Suprapubic skin (tissue), 4 donors: ENCODE results near the gene ADGRD1.

Source experiments
- EP300 ChIP-seq: sonication (generic); formaldehyde crosslinking; IDR thresholded peaks from one replicate; pipeline ENCODE4 v1.6.1; 2017; ENCODE audit warnings: antibody characterized with exemption
- POLR2A ChIP-seq, 2 donors: fragments of 450-650 bp; IDR thresholded peaks; one replicate each; pipeline ENCODE4 v1.6.1; 2017; ENCODE audit warnings: antibody characterized with exemption in 2 of 2, mild to moderate bottlenecking in 2 of 2, moderate library complexity in 2 of 2
- POLR2AphosphoS5 ChIP-seq, 3 donors: sonication (generic); formaldehyde crosslinking; IDR thresholded peaks; one replicate each; pipeline ENCODE4 v1.6.1; 2017; ENCODE audit warnings: antibody characterized with exemption in 3 of 3
- TF ChIP-seq, protein P1 (sequence below), 2 donors: fragments of 200-600 bp in 1 of 2; fragments of 450-650 bp in 1 of 2; sonication (generic) in 1 of 2; IDR thresholded peaks; one replicate each; pipeline ENCODE4 v1.5.1; 2016 to 2019; ENCODE audit warnings: antibody characterized with exemption in 2 of 2, mild to moderate bottlenecking in 1 of 2, moderate library complexity in 1 of 2

- TF ChIP-seq, protein P1, sequence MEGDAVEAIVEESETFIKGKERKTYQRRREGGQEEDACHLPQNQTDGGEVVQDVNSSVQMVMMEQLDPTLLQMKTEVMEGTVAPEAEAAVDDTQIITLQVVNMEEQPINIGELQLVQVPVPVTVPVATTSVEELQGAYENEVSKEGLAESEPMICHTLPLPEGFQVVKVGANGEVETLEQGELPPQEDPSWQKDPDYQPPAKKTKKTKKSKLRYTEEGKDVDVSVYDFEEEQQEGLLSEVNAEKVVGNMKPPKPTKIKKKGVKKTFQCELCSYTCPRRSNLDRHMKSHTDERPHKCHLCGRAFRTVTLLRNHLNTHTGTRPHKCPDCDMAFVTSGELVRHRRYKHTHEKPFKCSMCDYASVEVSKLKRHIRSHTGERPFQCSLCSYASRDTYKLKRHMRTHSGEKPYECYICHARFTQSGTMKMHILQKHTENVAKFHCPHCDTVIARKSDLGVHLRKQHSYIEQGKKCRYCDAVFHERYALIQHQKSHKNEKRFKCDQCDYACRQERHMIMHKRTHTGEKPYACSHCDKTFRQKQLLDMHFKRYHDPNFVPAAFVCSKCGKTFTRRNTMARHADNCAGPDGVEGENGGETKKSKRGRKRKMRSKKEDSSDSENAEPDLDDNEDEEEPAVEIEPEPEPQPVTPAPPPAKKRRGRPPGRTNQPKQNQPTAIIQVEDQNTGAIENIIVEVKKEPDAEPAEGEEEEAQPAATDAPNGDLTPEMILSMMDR (IDR thresholded peaks at IDR 0.05) = no peak
- no peak for TF ChIP-seq POLR2A (IDR thresholded peaks at IDR 0.05)
- no peak for TF ChIP-seq POLR2AphosphoS5 (IDR thresholded peaks at IDR 0.05)
- TF ChIP-seq EP300 = no peak
These were observed 28.6 kb upstream of the ADGRD1 start for GRCh38 chr12:130924966-130925665.
